ENCODE results near the gene C16orf92.

Gene C16orf92

GRCh38 chr16:30064729-30065101, 41.7 kb downstream of the C16orf92 start:
- TF ChIP-seq CTCF (conservative IDR thresholded peaks at IDR 0.05; ENCODE audit: low read depth, low read length) = no peak
- H3K4me3 ChIP-seq (ENCODE audit: low read length) = peak overlapping the region; percentile 79
- DNase-seq (ENCODE audit: low read depth) = no peak

- no peak for TF ChIP-seq CTCF (conservative IDR thresholded peaks at IDR 0.05; ENCODE audit: low read depth, low read length)
- DNase-seq (ENCODE audit: low read depth) = peak; percentile 92
- peak within 1 kb of the TSS; percentile 79 for H3K4me3 ChIP-seq (ENCODE audit: low read length)
These were observed 42.3 kb downstream of the C16orf92 start, which contains the start of gene ALDOA for GRCh38 chr16:30065102-30065942. Gene ALDOA (plus strand): TSS chr16:30065760. CDS start chr16:30066898, 1,138 bp downstream.

- no peak for TF ChIP-seq CTCF (conservative IDR thresholded peaks at IDR 0.05; ENCODE audit: low read depth, low read length)
- DNase-seq (ENCODE audit: low read depth) = no peak
- H3K4me3 ChIP-seq (ENCODE audit: low read length) = peak overlapping the region; percentile 79
These were observed 43.2 kb downstream of the C16orf92 start for GRCh38 chr16:30065943-30066760.

GRCh38 chr16:30066761-30067583, 44.0 kb downstream of the C16orf92 start:
- no peak for DNase-seq (ENCODE audit: low read depth)
- no peak for TF ChIP-seq CTCF (conservative IDR thresholded peaks at IDR 0.05; ENCODE audit: low read depth, low read length)
- peak overlapping the region; percentile 79 for H3K4me3 ChIP-seq (ENCODE audit: low read length)

- H3K4me3 ChIP-seq (ENCODE audit: low read length) = peak overlapping the region; percentile 79
- no peak for TF ChIP-seq CTCF (conservative IDR thresholded peaks at IDR 0.05; ENCODE audit: low read depth, low read length)
- no peak for DNase-seq (ENCODE audit: low read depth)
These were observed 44.6 kb downstream of the C16orf92 start for GRCh38 chr16:30067584-30067916.

- TF ChIP-seq CTCF (conservative IDR thresholded peaks at IDR 0.05; ENCODE audit: low read depth, low read length) = no peak
- H3K4me3 ChIP-seq (ENCODE audit: low read length) = peak overlapping the region; percentile 27
- no peak for DNase-seq (ENCODE audit: low read depth)
These were observed 45.3 kb downstream of the C16orf92 start for GRCh38 chr16:30068333-30068732.
